Renal cortex interstitium (tissue), 11 donors: ENCODE results near the gene OSBPL10. TPM values are rescaled to one million over a fixed set of nuclear protein-coding genes. Genes with fewer than 3 reads are reported as not detected.

Experiments used
- DNase-seq, 11 donors: peaks; one replicate each; pipeline ENCODE4 v3.0.0-alpha.2; 2013; ENCODE audit warnings: low read depth in 9 of 11, low spot score in 4 of 11; ENCODE audit errors: extremely low read depth in 1 of 11
- polyA plus RNA-seq, 3 donors: library from polyadenylated mRNA; unstranded; fragments of 120-200 nt; gene quantifications; one replicate each; pipeline ENCODE4 v1.2.1, GENCODE V29; 2013; ENCODE audit not compliant: insufficient read length in 3 of 3

Gene OSBPL10
- polyA plus RNA-seq, 3 donors = 19.9 to 24.8 (median 22.0) TPM

GRCh38 chr3:31747785-31748184 lies 233.3 kb downstream of the OSBPL10 start:
- DNase-seq = no peak

DNA sequence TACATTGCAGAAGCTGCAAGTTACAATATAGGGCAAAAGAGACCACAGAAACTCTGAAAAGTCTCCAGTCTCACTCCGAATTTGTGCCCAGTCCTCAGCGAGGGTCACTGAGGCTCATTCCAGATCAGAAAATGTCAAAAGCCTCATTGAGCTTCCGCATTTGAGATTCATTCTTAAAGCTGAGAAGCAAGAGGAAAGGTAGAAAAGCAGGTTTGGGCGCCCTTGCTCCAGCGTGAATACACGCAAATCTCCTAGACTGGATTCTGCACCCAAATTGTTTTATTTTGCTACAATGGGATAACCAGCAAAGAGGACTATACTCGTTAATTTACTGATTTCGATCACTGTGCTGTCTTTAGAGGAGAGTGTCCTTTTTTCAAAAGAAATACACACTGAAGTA lies 236.1 kb downstream of the OSBPL10 start:
- no peak for DNase-seq

DNA sequence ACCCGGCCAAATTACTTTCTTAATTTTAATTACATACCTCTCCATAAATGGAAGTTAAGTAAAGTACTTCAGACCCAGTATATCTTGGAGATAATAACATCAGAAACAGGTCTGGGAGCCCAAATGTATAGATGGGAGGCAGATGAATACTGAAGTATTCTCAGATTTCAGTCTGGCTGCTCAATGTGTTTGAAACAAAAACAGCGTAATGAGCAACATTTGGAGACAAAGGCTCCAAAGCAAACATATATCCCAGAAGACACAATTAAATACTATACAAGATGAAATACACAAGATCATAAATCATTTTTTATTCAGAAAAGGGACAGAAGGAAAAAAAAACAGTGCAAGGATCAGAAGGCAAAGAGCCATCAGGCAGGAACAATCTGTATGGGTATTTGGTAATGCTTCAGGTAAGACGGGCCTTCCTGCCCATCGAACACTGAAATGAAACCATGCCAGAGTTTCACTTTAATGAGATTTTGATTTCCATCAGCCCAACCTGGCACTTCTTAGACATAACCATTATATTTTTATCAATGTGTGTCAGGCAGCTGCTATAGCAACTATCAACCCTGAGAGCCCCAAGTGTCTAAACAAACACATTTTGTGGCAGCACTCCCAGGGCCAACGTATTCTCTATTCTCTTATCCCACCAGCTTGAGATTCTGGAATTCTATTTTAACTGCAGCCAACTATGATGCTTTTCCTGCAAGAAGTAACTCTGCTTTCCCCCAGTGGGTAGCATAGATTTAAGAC lies 237.6 kb downstream of the OSBPL10 start:
- no peak for DNase-seq

DNA sequence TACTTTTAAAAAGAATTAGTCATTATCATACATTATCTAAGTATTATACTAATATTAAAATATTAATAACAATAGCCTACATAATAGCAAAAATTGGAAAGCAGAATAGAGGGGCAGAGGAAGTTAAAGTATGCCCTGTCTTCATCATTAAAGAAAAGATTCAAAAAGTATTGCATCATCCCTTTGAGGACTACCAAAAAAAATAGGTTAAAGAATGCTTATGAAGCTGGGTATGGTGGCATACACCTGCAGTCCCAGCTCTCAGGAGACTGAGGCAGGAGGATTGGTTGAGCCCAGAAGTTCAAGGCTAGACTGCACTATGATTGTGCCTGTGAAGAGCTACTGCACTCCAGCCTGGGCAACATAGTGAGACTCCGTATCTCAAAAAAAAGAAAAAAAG lies 240.7 kb downstream of the OSBPL10 start:
- DNase-seq = no peak

DNA sequence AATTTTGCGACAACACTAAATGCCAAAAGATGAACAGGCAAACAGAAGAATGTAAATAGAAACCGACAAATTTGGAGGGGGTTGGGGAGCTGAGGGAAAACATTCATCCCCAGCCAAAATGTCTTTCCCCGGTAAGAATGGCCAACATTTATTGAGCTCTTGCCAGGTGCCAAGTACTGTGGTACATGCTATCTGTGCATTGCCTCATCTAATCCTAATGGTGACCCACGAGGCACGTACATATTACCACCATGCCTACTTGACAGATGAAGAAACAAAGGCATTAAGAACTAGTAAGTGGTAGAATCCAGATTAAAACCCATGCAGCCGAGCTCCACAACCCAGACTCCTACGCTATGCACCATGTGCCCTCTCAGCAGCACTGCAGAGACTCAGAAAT lies 242.7 kb downstream of the OSBPL10 start:
- DNase-seq = no peak

GRCh38 chr3:31735667-31736066 lies 245.4 kb downstream of the OSBPL10 start:
- DNase-seq = no peak

DNA sequence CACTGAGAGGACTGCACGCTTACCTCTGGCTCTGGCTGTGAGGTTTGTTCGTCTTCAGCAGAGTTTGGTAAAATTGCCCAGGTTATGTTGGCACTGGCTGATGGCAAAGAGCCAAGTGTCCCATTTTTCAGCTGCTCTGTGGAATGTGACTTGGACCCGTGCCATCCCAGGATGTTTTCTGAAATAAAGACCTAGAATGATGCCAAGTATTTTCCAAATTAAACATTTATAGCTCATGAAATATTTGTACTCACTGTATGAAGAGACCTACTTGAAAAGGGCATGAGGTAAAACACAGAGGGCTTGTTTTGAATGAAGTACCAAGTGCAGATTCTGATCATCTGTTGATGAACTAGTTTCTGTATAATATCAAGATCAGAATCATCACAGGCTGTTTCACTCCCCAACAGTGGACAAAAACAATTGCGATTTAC lies 247.8 kb downstream of the OSBPL10 start:
- DNase-seq = no peak

DNA sequence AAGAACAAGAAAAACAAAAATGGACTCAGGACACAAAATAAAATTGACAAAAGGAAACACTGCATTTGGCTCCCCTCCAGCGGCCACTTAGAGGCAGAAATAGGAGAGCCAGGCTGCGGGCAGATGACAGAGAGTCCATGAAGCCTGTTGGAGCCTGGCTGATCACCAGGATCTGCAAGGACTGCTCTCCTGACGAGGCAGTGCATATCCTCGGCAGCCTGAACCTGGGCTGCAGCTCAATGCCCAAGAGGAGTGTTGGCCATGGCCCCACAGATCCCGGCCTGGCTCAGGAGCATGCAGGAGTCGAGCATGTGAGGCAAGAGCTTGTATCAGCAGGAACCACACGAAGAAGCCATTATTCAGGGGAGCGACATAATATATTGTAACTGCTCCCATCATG lies 248.5 kb downstream of the OSBPL10 start:
- DNase-seq = no peak

- no peak for DNase-seq
These were observed 251.5 kb downstream of the OSBPL10 start for GRCh38 chr3:31729573-31729972.

- no peak for DNase-seq
These were observed 252.0 kb downstream of the OSBPL10 start for GRCh38 chr3:31729082-31729481.

DNA sequence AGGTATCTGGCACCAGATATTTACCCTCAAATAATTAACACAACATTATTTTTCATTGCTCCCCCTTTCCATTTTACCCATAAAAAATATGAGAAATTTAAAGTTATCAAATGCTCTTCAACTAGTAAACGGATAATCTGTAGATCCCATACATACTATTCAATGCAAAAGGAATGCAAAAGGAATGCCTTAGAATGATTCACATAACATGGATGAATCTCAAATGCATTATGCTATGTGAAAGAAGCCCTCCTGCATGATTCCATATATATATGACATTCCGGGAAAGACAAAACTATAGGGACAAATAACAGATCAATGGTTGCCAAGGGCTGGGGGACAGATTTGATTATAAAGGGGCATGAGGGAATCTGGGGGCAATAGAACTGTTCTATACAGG lies 252.7 kb downstream of the OSBPL10 start:
- no peak for DNase-seq

GRCh38 chr3:31725976-31726375 lies 255.1 kb downstream of the OSBPL10 start:
- no peak for DNase-seq

DNA sequence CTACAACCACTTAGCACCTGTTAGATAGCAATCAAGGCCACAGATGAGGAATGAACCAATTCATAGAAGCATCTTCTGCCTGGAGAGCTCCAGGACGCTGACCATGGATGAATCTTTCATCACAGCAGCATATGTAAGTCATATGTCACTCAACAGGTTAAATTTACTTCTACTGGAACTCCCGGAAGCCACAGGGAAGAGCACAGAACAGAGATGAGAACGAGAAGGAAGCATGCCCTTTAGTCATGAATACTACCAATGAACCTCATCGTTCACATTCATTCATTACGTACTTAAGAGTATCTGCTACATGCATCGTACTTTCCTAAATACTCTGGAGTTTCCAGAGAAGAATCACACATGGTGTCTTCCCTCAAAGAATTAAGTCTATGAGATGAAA lies 255.5 kb downstream of the OSBPL10 start:
- DNase-seq = no peak

DNA sequence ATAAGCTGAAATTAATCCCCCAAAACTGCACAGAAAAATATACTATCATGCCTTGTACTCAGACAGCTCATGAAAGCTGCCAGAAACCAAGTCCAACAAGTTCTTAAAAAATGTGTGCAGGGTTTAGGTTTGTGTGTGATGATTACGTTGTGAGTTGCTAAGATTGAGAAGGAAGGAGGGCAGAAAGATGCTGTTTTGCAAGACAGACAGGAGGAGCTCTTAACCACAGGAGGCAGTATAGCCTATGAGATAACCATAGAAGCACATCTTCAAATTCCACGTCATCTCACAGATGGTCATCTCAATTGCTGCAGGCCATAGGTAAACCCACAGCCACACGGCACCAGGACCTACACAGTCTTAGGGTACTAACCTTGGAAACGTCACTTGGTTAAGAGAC lies 256.4 kb downstream of the OSBPL10 start:
- DNase-seq = no peak

DNA sequence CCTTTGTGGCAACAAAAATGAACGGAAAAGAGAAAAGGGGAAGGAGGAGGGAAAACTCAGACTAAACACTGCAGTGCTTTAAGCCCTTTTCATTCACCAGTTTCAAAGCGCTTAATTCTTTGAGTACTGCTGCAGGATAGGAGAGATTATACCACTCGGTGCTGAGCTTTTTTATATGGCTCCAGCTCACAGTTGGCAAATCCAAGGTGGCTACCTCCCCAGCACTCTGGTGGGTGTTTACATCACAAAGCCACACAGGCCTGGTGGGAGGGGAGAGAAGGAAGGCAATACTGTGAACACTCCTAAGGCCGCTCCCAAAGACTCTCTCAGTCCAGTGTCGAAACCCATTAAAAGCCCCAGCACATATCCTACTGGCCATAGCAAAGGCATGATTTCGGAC lies 256.9 kb downstream of the OSBPL10 start:
- DNase-seq = no peak

DNA sequence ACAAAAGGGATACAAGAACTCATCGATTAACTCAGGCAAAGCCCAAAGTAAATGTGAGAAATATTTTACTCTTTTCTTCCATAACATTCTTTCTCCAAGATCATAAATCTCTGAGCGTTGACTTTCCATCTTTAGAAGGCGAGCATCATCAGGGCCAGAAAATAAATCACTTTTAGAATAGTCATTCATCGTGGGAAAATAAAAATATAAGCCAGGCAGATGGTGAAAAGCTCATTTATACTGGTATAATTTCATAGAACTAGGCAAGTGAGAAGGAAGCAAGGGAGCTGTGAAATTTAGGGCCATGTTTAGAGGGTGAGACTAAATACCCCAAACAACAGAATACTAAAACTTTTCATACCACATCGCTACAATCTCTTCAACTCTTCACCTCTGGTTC lies 257.4 kb downstream of the OSBPL10 start:
- no peak for DNase-seq

DNA sequence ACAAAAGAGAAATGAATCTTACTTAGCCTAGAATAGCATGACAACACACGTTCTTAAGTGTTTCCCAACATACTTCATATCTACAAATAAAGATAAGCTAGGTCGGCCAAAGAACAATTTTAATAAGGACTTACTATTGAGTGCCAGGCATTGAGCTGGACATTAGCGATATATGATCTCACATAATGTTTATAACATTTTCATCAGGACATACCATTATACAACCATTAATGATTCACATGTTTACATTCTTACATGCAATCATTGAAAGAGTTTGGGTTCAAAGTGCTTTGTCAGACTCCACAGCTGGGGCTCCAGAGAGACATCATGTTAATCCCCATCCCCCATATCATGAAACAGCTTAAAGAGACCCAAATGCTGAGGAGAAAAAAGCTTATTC lies 259.4 kb downstream of the OSBPL10 start:
- DNase-seq = no peak

GRCh38 chr3:31714495-31715280 lies 266.4 kb downstream of the OSBPL10 start:
- no peak for DNase-seq

DNA sequence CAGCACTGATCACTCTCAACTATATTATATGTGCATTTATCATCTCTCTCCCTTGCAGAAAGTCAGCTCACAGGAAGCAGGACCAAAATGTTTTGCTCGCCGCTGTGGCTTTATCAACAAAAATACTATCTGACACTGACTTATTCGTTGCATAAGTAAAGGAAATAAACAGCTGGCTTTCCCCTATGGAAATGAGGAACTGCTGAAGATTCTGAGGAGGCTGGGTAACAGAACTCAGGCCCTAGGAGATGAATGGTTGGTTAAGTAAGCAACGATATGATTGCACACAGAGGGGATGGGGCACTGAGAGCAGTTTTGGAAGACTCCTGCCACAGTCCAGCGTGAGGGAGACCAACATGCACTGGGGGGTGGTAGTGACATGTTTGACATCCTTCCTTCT lies 267.2 kb downstream of the OSBPL10 start:
- DNase-seq = no peak

- DNase-seq = no peak
These were observed 270.8 kb downstream of the OSBPL10 start for GRCh38 chr3:31710123-31710803.
